ENCODE data around the gene PLA2G7. TPM values are rescaled to one million over a fixed set of nuclear protein-coding genes. Genes with fewer than 3 reads are reported as not detected.
"Not testable (repeated sequence)": the region's sequence is repeated elsewhere in the genome, so short reads cannot be mapped to it uniquely, and the experiment has no call there.

Gene PLA2G7
- total RNA-seq, 4 donors from 2014 or later = 2.8 to 7.6 (median 4.5) TPM

- 80% methylated on average over 2 of the region's 2 CpGs for WGBS
- no peak overlapping the region for H3K27ac ChIP-seq
- no peaks in the 10 kb centered on the region for H3K27me3 ChIP-seq
- H3K4me1 ChIP-seq = no peaks in the 10 kb centered on the region
- no peak for DNase-seq (ENCODE audit: low spot score in 2 of 2)
- H3K4me3 ChIP-seq = no peak overlapping the region
- TF ChIP-seq POLR2AphosphoS5 (IDR thresholded peaks at IDR 0.05) (no peak), EP300 (IDR thresholded peaks at IDR 0.05) (no peak), POLR2A (IDR thresholded peaks at IDR 0.05) (no peak), CTCF (IDR thresholded peaks at IDR 0.05) (no peak)
- H3K36me3 ChIP-seq = no peaks in the 10 kb centered on the region
- H3K9me3 ChIP-seq = no peaks in the 10 kb centered on the region
These were observed 10.8 kb upstream of the PLA2G7 start for GRCh38 chr6:46745973-46746372.

- H3K9me3 ChIP-seq; DNase-seq (ENCODE audit: low spot score in 2 of 2); H3K36me3 ChIP-seq; H3K27me3 ChIP-seq; H3K27ac ChIP-seq; H3K4me1 ChIP-seq; H3K4me3 ChIP-seq: not testable (repeated sequence)
- 74% methylated on average over 3 of the region's 3 CpGs for WGBS
These were observed 9.1 kb upstream of the PLA2G7 start for GRCh38 chr6:46744159-46744725.

- peaks cover 3% of the 10 kb centered on the region for H3K27me3 ChIP-seq
- no peaks in the 10 kb centered on the region for H3K4me1 ChIP-seq
- H3K9me3 ChIP-seq = no peaks in the 10 kb centered on the region
- H3K27ac ChIP-seq = no peak overlapping the region
- H3K36me3 ChIP-seq = no peaks in the 10 kb centered on the region
- TF ChIP-seq EP300 (IDR thresholded peaks at IDR 0.05) = no peak
- TF ChIP-seq POLR2A (IDR thresholded peaks at IDR 0.05) = no peak
- TF ChIP-seq CTCF (IDR thresholded peaks at IDR 0.05) = no peak
- no peak for TF ChIP-seq POLR2AphosphoS5 (IDR thresholded peaks at IDR 0.05)
- no peak overlapping the region for H3K4me3 ChIP-seq
- no peak for DNase-seq (ENCODE audit: low spot score in 2 of 2)
- WGBS = 86% methylated on average over 1 of the region's 1 CpG
These were observed 8.4 kb upstream of the PLA2G7 start for GRCh38 chr6:46743425-46744158.

- H3K36me3 ChIP-seq = no peaks in the 10 kb centered on the region
- no peak overlapping the region for H3K27ac ChIP-seq
- H3K27me3 ChIP-seq = peaks cover 11% of the 10 kb centered on the region
- no peaks in the 10 kb centered on the region for H3K9me3 ChIP-seq
- DNase-seq (ENCODE audit: low spot score in 2 of 2) = no peak
- H3K4me3 ChIP-seq = no peak overlapping the region
- no peak for TF ChIP-seq EP300 (IDR thresholded peaks at IDR 0.05)
- no peak for TF ChIP-seq POLR2A (IDR thresholded peaks at IDR 0.05)
- no peak for TF ChIP-seq CTCF (IDR thresholded peaks at IDR 0.05)
- TF ChIP-seq POLR2AphosphoS5 (IDR thresholded peaks at IDR 0.05) = no peak
- 94% methylated on average over 4 of the region's 4 CpGs for WGBS
- H3K4me1 ChIP-seq = no peaks in the 10 kb centered on the region
These were observed 6.7 kb upstream of the PLA2G7 start for GRCh38 chr6:46741910-46742309.

GRCh38 chr6:46741482-46741881 lies 6.3 kb upstream of the PLA2G7 start:
- Histone ChIP-seq H3K4me3 (no peak overlapping the region), H3K27me3 (peaks cover 11% of the 10 kb centered on the region), H3K4me1 (no peaks in the 10 kb centered on the region), H3K27ac (no peak overlapping the region), H3K36me3 (no peaks in the 10 kb centered on the region), H3K9me3 (no peaks in the 10 kb centered on the region)
- 100% methylated on average over 2 of the region's 2 CpGs for WGBS
- no peak for TF ChIP-seq CTCF (IDR thresholded peaks at IDR 0.05)
- no peak for TF ChIP-seq EP300 (IDR thresholded peaks at IDR 0.05)
- TF ChIP-seq POLR2A (IDR thresholded peaks at IDR 0.05) = no peak
- TF ChIP-seq POLR2AphosphoS5 (IDR thresholded peaks at IDR 0.05) = no peak
- DNase-seq (ENCODE audit: low spot score in 2 of 2) = no peak
